Measurements from ENCODE around the gene ELP1. TPM values are rescaled to one million over a fixed set of nuclear protein-coding genes. Genes with fewer than 3 reads are reported as not detected.

Gene ELP1
- polyA plus RNA-seq, 1 experiment, result 29.9 TPM

DNA sequence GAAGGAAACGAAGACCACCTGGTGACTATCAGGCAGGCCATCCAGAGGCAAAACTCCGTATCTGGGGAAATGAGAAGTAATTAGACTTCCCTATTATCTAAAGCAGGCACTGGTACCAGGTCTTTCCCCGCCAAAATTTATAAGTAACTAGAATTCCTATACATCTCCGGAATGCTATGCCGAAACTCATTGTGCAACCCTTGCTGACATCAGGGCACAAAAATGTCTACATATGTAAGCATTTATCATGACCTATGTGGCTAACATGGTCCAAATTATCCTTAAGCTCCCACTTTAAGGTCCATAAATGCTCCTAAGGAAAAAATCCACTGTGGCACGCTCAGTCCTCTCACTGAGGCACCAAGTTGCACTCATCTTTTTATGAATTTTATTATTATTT is 95.9 kb downstream of the ELP1 start:
- no peak for TF ChIP-seq CTCF (IDR thresholded peaks at IDR 0.05; ENCODE audit: low read depth, low read length)
- H3K9me3 ChIP-seq (ENCODE audit: control insufficient read depth, insufficient read depth, low read length), result no peaks in the 10 kb centered on the region
- H3K27me3 ChIP-seq (ENCODE audit: control insufficient read depth, insufficient read depth, low read length), result peaks cover 7% of the 10 kb centered on the region
- ChIA-PET POLR2A (no interaction called here), CTCF (interaction anchor here (0.8 kb wide), 1 partner anchor 116 kb away, joined by 4 read pairs; no protein-coding TSS in a partner anchor)
- no peak overlapping the region for H3K27ac ChIP-seq (ENCODE audit: low read depth, low read length)
- H3K4me3 ChIP-seq (ENCODE audit: low read depth, low read length), result no peak overlapping the region
- no peak for DNase-seq (ENCODE audit: low read depth, low spot score)

DNA sequence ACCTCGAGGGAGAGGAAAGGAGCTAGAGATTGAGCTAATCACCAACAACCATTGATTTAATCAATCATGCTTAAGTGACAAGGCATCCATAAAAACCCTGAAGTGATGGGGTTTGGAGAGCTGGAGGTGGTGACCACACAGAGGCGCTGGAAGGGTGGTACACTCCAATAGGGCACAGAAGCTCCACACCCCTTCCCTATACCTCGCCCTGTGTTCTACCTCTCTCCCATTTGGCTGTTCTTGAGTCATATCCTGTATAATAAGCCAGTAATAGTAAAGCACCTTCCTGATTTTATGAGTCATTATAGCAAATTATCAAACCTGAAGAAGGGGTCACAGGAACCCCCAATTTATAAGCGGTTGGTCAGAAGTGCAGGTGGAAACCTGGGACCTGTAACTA is 96.4 kb downstream of the ELP1 start:
- POLR2A ChIA-PET, result no interaction called here
- no peak for DNase-seq (ENCODE audit: low read depth, low spot score)
- no peak overlapping the region for H3K4me3 ChIP-seq (ENCODE audit: low read depth, low read length)
- H3K27ac ChIP-seq (ENCODE audit: low read depth, low read length), result no peak overlapping the region
- H3K27me3 ChIP-seq (ENCODE audit: control insufficient read depth, insufficient read depth, low read length), result peaks cover 3% of the 10 kb centered on the region
- CTCF ChIA-PET, result interaction anchor here (0.8 kb wide), 1 partner anchor 117 kb away, joined by 4 read pairs; no protein-coding TSS in a partner anchor
- TF ChIP-seq CTCF (IDR thresholded peaks at IDR 0.05; ENCODE audit: low read depth, low read length), result no peak
- no peaks in the 10 kb centered on the region for H3K9me3 ChIP-seq (ENCODE audit: control insufficient read depth, insufficient read depth, low read length)

GRCh38 chr9:108836781-108837180 is 97.1 kb downstream of the ELP1 start:
- DNase-seq (ENCODE audit: low read depth, low spot score), result no peak
- CTCF ChIA-PET, result no interaction called here

DNA sequence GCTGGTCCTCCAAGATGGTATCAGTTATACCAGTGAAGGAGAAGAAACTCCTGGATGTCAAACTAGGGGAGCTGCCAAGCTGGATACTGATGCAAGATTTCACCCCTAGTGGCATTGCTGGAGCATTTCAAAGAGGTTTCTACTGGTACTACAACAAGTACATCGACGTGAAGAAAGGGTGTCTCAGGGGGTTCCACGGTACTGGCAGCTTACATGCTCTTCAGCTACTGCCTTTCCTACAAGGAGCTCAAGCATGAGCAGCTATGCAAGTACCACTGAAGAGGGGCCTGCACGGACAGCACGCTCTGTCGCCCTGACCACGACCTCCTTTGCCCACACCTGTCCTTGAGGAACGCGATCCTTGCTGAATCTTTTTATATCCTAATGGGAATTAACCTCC is 97.6 kb downstream of the ELP1 start:
- Histone ChIP-seq H3K27ac (ENCODE audit: low read depth, low read length) (no peak overlapping the region), H3K9me3 (ENCODE audit: control insufficient read depth, insufficient read depth, low read length) (no peaks in the 10 kb centered on the region), H3K27me3 (ENCODE audit: control insufficient read depth, insufficient read depth, low read length) (peaks cover 2% of the 10 kb centered on the region), H3K4me3 (ENCODE audit: low read depth, low read length) (no peak overlapping the region)
- no peak for DNase-seq (ENCODE audit: low read depth, low spot score)
- no peak for TF ChIP-seq CTCF (IDR thresholded peaks at IDR 0.05; ENCODE audit: low read depth, low read length)
- CTCF ChIA-PET, result no interaction called here
- POLR2A ChIA-PET, result no interaction called here

More at GRCh38 chr9:108836781-108837180, 97.1 kb downstream of the ELP1 start:
- Histone ChIP-seq H3K9me3 (ENCODE audit: control insufficient read depth, insufficient read depth, low read length) (no peaks in the 10 kb centered on the region), H3K27me3 (ENCODE audit: control insufficient read depth, insufficient read depth, low read length) (peaks cover 2% of the 10 kb centered on the region), H3K27ac (ENCODE audit: low read depth, low read length) (no peak overlapping the region), H3K4me3 (ENCODE audit: low read depth, low read length) (no peak overlapping the region)
- no peak for TF ChIP-seq CTCF (IDR thresholded peaks at IDR 0.05; ENCODE audit: low read depth, low read length)
- POLR2A ChIA-PET, result no interaction called here

- Histone ChIP-seq H3K4me3 (ENCODE audit: low read depth, low read length) (no peak overlapping the region), H3K9me3 (ENCODE audit: control insufficient read depth, insufficient read depth, low read length) (no peaks in the 10 kb centered on the region), H3K27ac (ENCODE audit: low read depth, low read length) (no peak overlapping the region), H3K27me3 (ENCODE audit: control insufficient read depth, insufficient read depth, low read length) (peaks cover 1% of the 10 kb centered on the region)
- ChIA-PET CTCF (no interaction called here), POLR2A (no interaction called here)
- no peak for DNase-seq (ENCODE audit: low read depth, low spot score)
- no peak for TF ChIP-seq CTCF (IDR thresholded peaks at IDR 0.05; ENCODE audit: low read depth, low read length)
These were observed 98.1 kb downstream of the ELP1 start for GRCh38 chr9:108835831-108836230.
